IPS-20b (cell line): ENCODE results near the gene SMG7.

Source experiments
- H3K27ac ChIP-seq: one replicate; pipeline ENCODE4 v1.5.1; 2013; ENCODE audit warnings: low read length
- H3K27me3 ChIP-seq: 2 replicates; pipeline ENCODE4 v1.6.1; 2013; ENCODE audit warnings: mild to moderate bottlenecking, low read length, inconsistent platforms; ENCODE audit not compliant: insufficient read depth
- H3K36me3 ChIP-seq: 2 replicates; pipeline ENCODE4 v1.6.1; 2013; ENCODE audit warnings: low read depth, mild to moderate bottlenecking, inconsistent platforms, low read length, moderate library complexity; ENCODE audit not compliant: insufficient read depth
- H3K4me1 ChIP-seq: 2 replicates; pipeline ENCODE4 v1.6.1; 2013; ENCODE audit warnings: mild to moderate bottlenecking, control low read depth, inconsistent platforms, low read length, moderate library complexity; ENCODE audit not compliant: insufficient read depth
- H3K4me3 ChIP-seq: 2 replicates; pipeline ENCODE4 v1.5.1; 2013; ENCODE audit warnings: mild to moderate bottlenecking, low read length, inconsistent platforms
- H3K9ac ChIP-seq: 2 replicates; pipeline ENCODE4 v1.6.1; 2013; ENCODE audit warnings: low read depth, mild to moderate bottlenecking, inconsistent platforms, low read length, moderate library complexity
- H3K9me3 ChIP-seq: 2 replicates; pipeline ENCODE4 v1.6.1; 2013; ENCODE audit warnings: mild to moderate bottlenecking, low read depth, low read length, inconsistent platforms; ENCODE audit not compliant: insufficient read depth

Gene SMG7

DNA sequence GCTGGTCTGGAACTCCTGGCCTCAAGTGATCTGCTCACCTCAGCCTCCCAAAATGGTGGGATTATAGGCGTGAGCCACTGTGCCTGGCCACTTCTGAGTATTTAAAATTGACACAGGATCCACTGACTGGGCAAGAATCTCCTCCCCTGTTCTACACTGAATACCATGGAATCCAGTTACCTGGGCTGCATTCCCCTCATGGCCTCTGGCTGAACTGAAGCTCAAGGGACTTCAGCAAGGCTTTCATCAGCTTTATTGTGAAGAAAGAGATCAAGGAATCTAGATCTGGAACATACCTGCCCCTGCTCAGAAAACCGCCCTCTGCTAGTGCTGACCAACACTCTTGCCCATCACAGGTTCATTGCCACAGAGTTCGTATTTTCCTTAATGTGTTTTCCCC lies 97.5 kb downstream of the SMG7 start:
- no peaks in the 10 kb centered on the region for H3K9me3 ChIP-seq
- no peak overlapping the region for H3K27ac ChIP-seq
- H3K9ac ChIP-seq = no peak overlapping the region
- H3K36me3 ChIP-seq = no peaks in the 10 kb centered on the region
- no peaks in the 10 kb centered on the region; the same call in 1 of the 2 replicates for H3K27me3 ChIP-seq
- no peak overlapping the region for H3K4me3 ChIP-seq
- H3K4me1 ChIP-seq = no peaks in the 10 kb centered on the region

- Histone ChIP-seq H3K36me3 (no peaks in the 10 kb centered on the region), H3K27ac (no peak overlapping the region), H3K4me1 (no peaks in the 10 kb centered on the region), H3K27me3 (no peaks in the 10 kb centered on the region; the same call in 1 of the 2 replicates), H3K9me3 (no peaks in the 10 kb centered on the region), H3K9ac (no peak overlapping the region), H3K4me3 (no peak overlapping the region)
These were observed 98.2 kb downstream of the SMG7 start for GRCh38 chr1:183570451-183570850.

DNA sequence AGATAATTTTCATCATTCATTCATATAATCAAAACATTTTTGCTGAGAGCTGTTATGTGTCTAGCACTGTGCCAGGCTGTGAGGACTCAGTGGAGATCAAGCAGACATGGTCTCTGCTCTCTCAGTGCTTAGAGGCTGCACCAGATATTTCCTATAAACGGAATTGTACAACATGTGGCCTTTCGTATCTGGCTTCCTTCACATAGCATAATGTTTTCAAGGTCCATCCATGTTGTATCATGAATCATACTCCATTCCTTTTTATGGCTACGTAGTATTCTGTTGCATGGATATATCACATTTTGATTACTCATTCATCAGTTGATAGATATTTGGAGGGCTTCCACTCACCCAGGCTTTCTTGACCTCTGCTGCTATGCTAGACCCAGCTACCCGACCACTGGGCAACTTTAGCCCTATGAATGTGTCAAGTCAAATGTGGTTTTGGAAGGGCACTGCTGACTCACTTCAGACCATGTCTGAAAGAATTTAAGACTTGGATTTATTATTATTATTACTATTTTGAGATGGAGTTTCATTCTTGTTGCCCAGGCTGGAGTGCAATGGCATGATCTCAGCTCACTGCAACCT lies 99.5 kb downstream of the SMG7 start:
- Histone ChIP-seq H3K27me3 (no peaks in the 10 kb centered on the region; the same call in 1 of the 2 replicates), H3K9ac (no peak overlapping the region), H3K36me3 (no peaks in the 10 kb centered on the region), H3K4me3 (no peak overlapping the region), H3K4me1 (no peaks in the 10 kb centered on the region), H3K9me3 (no peaks in the 10 kb centered on the region), H3K27ac (no peak overlapping the region)

GRCh38 chr1:183572721-183573120 lies 100.4 kb downstream of the SMG7 start:
- H3K9me3 ChIP-seq = no peaks in the 10 kb centered on the region
- no peaks in the 10 kb centered on the region for H3K4me1 ChIP-seq
- no peak overlapping the region for H3K4me3 ChIP-seq
- H3K36me3 ChIP-seq = no peaks in the 10 kb centered on the region
- no peak overlapping the region for H3K9ac ChIP-seq
- no peaks in the 10 kb centered on the region; the same call in 1 of the 2 replicates for H3K27me3 ChIP-seq
- H3K27ac ChIP-seq = no peak overlapping the region

DNA sequence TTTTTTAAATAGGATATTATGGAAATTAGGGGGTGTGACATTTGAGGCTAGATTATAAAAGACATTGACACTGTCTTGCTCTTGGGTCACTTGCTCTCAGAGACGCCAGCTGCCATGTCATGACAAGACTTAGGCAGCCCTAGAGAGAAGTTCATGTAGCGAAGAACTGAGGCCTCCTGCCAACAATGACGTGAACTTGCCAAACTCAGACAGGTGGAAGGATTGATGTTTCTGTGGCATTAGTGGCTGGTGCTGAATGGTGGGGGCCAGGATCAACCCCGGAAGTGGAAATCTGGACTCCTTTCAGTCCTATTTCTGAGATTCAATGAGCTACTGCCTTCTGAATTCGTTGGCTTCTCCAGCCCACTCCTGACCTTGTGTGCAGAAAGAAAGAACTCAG lies 103.3 kb downstream of the SMG7 start:
- Histone ChIP-seq H3K36me3 (no peaks in the 10 kb centered on the region), H3K27me3 (no peaks in the 10 kb centered on the region; the same call in 1 of the 2 replicates), H3K9me3 (no peaks in the 10 kb centered on the region), H3K4me1 (no peaks in the 10 kb centered on the region), H3K9ac (no peak overlapping the region), H3K27ac (no peak overlapping the region), H3K4me3 (no peak overlapping the region)

DNA sequence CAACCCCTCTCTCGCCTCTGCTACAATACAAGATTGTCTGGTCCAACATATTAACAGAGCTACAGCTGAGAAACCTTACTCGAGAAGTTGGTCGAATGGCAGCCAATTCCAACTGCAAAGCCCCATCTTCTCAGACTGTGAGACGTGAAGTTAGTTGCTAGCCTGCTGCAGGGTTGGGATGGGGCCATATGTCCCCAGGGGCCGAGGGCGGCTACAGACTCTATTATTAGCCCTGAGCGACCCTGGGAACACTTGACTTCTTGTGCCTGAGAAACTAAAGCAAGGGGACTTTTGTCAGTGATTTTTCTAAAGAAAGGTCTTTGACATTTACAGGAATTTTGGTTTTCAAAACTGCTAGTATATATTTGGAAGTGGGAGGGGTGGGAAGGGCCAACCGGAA lies 104.2 kb downstream of the SMG7 start:
- Histone ChIP-seq H3K36me3 (no peaks in the 10 kb centered on the region), H3K27ac (no peak overlapping the region), H3K4me3 (no peak overlapping the region), H3K27me3 (no peaks in the 10 kb centered on the region), H3K9me3 (no peaks in the 10 kb centered on the region), H3K9ac (no peak overlapping the region), H3K4me1 (no peaks in the 10 kb centered on the region)

GRCh38 chr1:183577897-183578465 lies 105.7 kb downstream of the SMG7 start:
- no peaks in the 10 kb centered on the region for H3K4me1 ChIP-seq
- H3K36me3 ChIP-seq = no peaks in the 10 kb centered on the region
- no peak overlapping the region for H3K4me3 ChIP-seq
- no peak overlapping the region for H3K9ac ChIP-seq
- H3K9me3 ChIP-seq = no peaks in the 10 kb centered on the region
- H3K27ac ChIP-seq = no peak overlapping the region
- H3K27me3 ChIP-seq = no peaks in the 10 kb centered on the region

DNA sequence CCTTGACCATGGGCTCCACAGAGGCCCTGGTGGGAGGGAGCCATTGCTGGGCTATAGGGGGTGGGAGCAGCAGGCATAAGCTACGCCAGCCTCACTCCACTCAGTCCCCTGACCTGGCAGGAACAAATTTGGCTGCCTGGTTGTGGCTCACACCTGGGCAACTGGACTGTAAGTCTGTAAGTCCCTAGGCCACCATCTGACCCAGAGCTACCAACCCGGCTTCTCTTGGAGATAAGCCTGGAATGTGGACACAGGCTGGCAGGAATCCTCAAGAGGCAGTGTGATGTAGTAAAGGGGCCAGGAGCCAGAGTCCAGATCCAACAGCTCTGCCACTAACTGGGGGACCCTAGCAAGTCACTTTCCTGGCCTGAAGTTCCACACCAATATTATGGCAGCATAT lies 106.6 kb downstream of the SMG7 start:
- H3K27me3 ChIP-seq = no peaks in the 10 kb centered on the region
- no peak overlapping the region for H3K9ac ChIP-seq

GRCh38 chr1:183580281-183580682 lies 108.0 kb downstream of the SMG7 start:
- no peaks in the 10 kb centered on the region for H3K36me3 ChIP-seq
- no peak overlapping the region for H3K4me3 ChIP-seq
- no peak overlapping the region for H3K27ac ChIP-seq
- H3K9ac ChIP-seq = no peak overlapping the region
- no peaks in the 10 kb centered on the region for H3K27me3 ChIP-seq
- H3K9me3 ChIP-seq = no peaks in the 10 kb centered on the region
- H3K4me1 ChIP-seq = no peaks in the 10 kb centered on the region

More for the DNA sequence above, 106.6 kb downstream of the SMG7 start:
- Histone ChIP-seq H3K27ac (no peak overlapping the region), H3K36me3 (no peaks in the 10 kb centered on the region), H3K4me3 (no peak overlapping the region), H3K9me3 (no peaks in the 10 kb centered on the region), H3K4me1 (no peaks in the 10 kb centered on the region)

DNA sequence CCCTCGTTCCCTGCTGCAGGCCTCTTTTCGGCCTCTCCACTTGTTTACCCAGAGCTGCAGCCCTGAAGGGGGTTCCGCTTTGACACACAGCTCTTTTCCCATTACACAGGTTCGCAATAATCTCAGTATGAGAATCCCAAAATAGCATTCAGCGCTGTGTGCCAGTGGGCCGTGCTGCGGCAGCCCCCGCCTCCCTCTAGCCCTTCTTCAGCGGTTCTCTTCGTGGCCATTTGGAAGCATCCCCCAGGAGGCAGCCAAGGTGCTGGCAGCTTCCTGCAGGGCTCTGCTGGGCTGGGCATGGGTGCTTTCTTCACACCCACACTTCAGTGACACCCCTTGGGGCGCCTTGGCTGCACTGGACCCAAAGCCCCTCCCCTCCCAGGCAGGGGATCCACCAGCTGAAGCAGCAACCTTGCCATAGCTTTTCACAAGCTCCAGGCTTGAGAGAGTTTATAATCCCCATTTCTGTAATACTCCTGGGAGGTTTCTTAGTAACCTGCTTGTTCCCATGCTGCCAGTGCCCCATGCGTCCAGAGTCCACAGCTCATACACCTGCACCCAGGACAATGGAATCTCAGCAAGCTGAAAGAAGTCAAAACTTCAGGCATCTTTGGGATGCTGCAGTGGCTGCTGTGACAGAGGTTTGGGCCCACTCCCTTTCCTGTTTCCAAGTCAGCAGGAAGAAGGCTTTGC lies 109.9 kb downstream of the SMG7 start:
- H3K27ac ChIP-seq = no peak overlapping the region
- H3K9ac ChIP-seq = no peak overlapping the region
- no peak overlapping the region for H3K4me3 ChIP-seq
- 0 out of 2 replicates have a peak, but pooled peaks cover 3% of the 10 kb centered on the region for H3K4me1 ChIP-seq
- H3K36me3 ChIP-seq = no peaks in the 10 kb centered on the region
- H3K27me3 ChIP-seq = no peaks in the 10 kb centered on the region
- H3K9me3 ChIP-seq = no peaks in the 10 kb centered on the region

GRCh38 chr1:183583466-183583865 lies 111.2 kb downstream of the SMG7 start:
- no peak overlapping the region for H3K4me3 ChIP-seq

DNA sequence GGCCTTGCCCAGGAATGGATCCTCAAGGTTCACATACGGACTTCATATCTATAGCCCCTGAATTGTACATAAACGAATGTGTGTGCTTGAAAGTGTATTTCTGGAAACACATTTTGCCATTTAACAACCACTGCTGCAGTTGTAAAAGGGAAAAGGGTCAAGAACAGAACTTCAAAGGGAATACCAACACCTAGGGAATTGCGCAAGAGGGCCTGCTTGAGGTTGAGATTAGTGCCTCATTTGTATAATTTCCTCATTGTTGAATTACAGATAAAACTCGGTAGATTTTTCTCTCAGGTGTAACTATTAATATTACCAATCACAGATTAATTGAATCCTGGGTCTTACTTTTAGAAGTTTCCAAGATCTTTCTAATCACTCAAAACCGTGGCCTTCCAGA lies 111.8 kb downstream of the SMG7 start:
- Histone ChIP-seq H3K4me1 (peaks cover 8% of the 10 kb centered on the region), H3K9ac (no peak overlapping the region), H3K27me3 (no peaks in the 10 kb centered on the region), H3K9me3 (no peaks in the 10 kb centered on the region), H3K4me3 (no peak overlapping the region), H3K36me3 (no peaks in the 10 kb centered on the region), H3K27ac (no peak overlapping the region)

More at GRCh38 chr1:183583466-183583865, 111.2 kb downstream of the SMG7 start:
- no peaks in the 10 kb centered on the region for H3K27me3 ChIP-seq
- no peaks in the 10 kb centered on the region for H3K9me3 ChIP-seq
- H3K27ac ChIP-seq = no peak overlapping the region
- H3K9ac ChIP-seq = no peak overlapping the region
- 0 out of 2 replicates have a peak, but pooled peaks cover 3% of the 10 kb centered on the region for H3K4me1 ChIP-seq
- H3K36me3 ChIP-seq = no peaks in the 10 kb centered on the region
